Stimulated activated naive CD8-positive, alpha-beta T cell treated with anti-CD3 and anti-CD28 coated beads, Interleukin-15, Interleukin-2, amounts not matched to agents 100 U/mL and 50 U/mL, for 24 hours (primary cell): ENCODE results near the gene RAC2.
"Not testable (repeated sequence)": the region's sequence is repeated elsewhere in the genome, so short reads cannot be mapped to it uniquely, and the experiment has no call there.

Experiments used
- ATAC-seq: fragments of 150-1000 bp; cut with Tn5 transposase; one replicate; pipeline ENCODE4 v1.10.0; 2021
- DNase-seq: peaks from one replicate; pipeline ENCODE4 v3.0.0; 2021

Gene RAC2

DNA sequence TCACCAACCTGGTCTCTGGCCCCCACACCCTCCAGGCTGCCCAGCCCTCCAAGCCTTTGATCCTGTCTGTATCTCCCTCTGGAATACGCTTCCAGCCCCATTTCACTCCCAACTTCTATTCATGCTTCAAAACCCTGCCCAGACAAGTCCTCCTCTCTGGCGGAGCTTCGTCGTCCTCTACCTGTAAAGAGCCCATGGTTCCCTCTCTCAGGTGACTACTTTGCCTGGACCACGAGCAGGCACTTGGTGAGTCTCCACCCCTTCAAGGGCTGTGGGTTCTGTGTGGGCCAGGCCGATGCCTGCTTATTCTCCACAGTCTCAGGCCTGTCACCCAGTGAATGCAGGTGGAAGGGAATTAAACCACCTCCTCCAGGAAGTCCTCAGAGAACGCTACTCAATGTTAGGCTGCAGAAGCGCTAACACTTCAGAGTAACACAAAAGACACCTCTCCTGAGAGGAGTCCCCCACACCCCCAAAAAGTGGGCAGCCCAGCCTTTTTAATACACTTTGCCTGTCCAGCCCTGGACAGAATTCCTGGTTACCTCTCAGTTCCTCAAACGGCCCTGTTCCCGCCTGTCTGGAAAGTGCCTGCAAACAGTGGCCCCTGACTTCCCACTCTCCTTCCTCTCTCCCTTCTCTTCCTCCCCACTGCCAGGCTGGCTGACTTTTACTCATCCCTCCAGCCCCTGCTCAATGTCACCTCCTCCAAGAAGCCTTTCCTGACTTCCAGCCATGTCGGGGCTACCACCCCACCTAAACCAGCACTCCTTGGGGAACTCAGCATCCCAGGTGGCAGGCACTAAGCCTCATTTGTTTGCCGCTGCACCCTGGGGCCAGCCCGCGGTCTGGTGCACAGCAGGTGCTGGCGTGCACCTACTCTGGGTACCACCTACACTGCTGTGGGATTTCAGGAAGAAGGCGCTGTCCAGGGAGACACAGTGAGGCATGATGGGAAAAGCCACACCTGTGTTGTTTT, 9.0 kb downstream of the RAC2 start:
- no peak for DNase-seq
- no peak for ATAC-seq

DNA sequence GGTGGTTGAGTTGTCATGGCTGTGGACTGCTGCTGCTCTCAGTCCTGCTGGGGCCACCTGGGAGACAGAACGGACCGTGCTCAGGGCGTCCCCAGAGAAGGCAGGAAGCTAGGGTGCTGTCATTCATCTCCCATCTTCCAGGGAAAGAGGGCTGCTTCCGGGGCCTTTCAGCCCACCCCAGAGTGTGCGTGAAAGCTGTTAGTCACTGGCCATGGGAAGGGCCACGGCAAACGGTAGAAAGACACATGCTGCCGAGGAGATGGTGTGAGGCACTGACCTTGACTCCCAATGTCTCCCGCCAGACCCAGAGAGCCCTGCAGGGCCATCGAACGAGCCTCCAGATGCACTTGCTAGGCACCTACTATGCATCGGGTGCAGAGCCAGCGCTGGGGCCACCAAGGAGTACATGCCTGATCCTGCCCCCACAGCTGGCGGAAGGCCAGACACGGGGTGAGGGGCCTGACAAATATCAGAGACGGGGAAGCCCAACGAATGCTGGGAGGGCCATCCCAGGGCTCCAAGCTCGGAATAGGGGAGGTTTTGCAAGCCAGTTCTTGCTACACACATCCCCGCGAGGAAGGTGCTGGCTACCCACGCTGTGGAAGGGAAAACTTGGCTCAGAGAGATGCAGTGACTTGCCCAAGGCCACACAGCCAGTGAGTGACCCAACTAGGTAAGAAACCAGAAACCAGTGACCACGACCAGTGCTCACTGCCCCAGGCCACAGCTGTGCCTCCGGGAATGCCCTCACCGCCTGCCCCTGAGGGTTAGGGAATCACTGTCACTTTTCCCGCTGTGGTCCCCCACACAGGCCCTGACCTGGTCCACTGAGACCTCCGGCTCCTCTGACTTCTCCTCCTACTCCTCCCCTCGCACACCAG, 10.1 kb downstream of the RAC2 start:
- ATAC-seq (no peak), DNase-seq (peak; percentile 41)

DNA sequence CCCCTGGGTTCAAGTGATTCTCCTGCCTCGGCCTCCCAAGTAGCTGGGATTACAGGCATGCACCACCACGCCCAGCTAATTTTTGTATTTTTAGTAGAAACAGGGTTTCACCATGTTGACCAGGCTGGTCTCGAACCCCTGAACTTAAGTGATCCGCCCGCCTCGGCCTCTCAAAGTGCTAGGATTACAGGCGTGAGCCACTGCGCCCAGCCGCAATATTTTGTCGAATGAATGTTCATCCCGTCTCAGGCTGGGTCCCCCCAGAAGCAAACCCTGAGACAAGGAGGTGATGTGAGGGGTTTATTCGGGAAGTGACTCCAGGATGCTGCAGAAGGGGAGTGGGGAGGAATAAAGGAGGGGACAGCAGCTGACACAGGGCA, 10.7 kb downstream of the RAC2 start:
- ATAC-seq, DNase-seq: not testable (repeated sequence)

DNA sequence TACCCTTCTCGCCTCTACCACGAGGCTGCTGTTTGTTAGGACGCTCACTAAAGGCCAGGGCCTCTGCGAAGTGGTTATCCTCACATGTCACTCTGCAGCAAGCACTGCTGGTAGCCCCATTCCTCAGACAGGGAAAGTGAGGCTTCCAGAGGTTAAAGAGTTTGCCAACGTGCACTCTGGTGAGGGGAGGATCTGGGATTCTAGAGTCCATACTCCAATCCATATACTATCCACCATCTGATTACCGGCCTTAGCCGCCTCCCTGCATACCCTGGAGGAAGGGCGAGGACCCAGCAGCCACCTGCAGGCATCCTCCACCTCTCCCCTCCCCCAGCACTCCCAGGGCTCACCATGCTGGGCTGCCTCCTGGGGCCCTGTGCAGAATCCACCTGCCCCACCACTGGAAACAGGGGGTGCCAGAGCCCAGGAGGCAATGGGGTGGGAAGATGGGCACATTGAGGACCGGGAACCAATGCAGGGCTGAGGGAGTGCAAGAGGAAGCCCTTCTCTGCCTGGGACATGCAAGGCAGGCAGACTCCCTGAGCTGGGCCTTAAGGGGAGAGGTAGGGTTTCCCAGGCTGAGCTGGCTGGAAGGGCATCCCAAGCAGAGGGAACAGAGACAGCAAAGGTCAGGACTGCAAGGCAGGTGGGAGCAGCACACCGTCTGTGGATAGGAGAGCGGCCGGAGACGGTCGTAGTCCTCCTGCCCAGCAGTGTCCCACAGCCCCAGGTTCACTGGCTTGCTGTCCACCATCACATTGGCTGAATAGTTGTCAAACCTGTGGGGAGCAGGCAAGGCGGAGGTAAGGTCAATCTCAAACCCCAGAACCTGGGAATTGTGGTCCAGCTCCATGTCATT, 11.7 kb downstream of the RAC2 start:
- peak; percentile 46 for DNase-seq
- no peak for ATAC-seq

DNA sequence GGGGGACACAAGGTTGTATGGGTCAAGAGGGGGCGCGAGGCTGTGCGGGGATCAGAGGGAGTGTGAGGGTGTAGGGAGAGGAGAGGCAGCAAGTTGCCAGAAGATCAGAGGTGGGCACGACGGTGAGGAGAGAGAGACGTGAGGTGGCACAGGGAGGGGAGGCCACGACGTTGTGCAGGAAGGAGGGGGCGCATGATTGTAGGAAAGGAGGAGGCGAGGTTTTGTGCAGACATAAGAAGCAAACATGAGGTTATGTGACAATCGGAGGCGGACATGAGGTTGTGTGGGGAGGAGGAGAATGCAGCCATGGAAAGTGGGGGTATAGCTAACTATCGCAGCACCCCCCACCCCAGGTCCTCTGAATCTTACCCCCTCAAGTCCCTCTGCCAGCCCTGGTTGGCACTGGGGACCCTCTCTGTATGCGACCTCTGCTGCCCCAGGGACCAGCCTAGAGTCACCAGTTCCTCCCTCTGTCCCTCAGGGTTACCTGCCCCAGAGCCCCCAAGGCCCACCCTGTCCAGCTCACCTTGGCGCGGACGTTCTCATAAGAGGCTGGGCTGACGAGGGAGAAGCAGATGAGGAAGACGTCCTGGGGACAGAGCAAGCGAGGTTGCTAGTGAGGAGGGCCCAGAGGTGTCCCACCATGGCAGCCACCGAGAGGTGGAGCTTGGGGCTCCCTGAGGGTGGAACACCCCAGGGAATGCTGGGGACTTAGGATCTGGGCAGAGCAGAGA, 12.5 kb downstream of the RAC2 start:
- ATAC-seq = peak; percentile 10
- peak; percentile 67 for DNase-seq

DNA sequence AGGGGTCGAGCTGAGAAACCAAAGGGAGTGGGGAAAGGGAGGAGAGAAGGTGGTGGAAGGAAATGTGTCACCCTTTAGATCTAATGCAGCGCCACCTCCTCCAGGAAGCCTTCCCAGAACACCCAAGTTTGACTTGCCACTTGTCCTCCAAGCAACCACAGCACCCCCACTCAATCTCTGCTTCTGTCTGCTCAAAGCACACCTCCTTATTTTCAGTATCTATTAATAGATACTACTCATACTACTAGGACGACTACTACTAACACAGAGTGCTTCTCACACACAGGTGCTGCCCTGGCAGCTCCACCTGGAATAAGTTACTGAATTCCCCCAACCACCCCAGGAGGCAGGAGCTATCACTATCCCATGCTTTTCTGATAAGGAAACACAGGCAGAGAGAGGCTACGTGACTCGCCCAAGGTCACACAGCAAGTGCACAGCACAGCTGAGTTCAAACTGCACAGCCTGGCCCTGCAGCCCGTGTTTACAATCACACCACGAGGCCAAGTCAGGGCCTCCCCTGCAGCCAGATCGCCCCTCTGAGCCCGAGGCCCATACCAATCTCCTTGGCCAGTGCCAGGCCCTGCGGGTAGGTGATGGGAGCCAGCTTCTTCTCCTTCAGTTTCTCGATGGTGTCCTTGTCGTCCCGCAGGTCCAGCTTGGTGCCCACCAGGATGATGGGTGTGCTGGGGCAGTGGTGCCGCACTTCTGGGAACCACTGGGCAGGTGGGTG, 13.2 kb downstream of the RAC2 start:
- peak; percentile 85 for DNase-seq
- ATAC-seq = peak; percentile 38

DNA sequence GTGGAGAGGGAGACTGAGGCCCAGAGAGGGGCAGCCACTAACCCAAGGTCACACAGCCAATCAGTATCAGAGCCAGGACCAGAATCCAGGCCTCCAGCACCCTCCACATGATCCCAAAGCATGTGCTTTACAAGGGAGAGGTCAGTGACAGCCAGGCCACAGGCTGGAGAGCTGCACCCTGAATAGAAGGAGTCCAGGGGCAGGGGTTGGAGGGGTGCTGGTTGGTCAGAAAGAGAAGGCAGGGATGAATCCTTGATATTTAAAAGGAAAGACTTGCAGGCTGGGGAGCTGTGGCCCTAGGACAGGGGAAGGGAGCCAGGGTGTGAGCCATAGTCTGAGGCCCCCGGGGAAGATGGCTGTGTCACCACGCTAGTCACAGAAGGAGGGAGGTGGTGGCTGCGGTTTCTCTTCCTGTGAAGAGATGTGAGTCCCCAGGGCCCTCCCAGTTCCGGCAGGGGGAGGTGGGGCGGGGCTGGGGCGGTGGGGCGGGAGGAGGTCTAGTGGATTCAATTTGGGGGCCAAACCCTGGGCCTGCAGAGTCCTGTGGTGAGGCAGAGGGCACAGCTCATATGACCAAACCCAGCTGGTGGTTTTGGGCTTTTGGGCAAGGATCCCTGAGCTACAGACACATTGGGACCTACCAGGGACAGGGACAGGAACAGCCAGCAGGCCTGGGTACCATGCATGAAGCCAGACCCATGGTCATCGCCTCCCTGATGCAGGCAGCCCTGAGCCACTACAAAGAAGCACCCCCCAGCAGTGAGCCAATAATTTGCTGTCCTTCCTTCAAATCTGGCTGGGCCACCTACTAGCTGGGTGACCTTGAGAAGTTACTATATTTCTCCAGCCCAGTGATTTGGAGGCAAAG, 14.0 kb downstream of the RAC2 start:
- DNase-seq = peak; percentile 91
- ATAC-seq = peak; percentile 74

DNA sequence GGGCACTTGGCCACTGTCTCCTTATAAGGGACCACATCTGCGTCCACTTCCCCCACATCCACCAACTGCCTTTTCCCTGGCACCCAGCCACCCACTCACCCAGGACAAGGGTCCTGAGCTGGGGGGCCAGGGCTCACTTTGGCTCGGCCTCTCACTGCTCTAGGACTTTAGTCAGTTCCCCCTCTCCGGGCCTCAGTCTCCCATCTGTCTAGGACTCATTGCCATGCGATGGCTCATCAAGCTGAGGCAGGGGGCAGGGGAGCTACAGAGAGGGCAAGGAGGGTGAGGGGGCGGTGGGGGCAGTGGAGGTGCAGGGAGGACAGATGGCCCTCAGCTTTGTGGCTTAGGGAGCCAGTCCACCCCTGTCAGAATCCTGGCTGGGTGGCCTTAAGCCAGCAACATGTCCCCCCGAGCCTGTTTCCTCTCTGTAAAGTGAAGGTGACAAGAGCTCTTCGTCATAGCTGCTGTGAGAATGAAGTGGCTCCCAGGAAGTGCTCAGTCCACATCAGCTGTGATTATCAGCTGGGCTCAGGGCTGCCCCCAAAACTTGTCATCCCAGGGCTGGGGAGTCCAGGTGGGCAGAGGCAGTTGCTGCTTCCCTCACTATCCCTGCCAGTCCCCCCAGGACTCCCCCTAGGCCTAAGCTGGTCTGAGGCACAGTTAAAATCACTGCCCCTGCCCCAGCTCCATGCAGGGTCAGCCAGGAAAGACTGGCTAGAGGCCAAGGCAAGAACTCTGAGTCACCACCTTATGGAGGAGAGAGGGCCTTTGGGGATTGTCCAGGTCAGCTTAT, 14.9 kb downstream of the RAC2 start:
- peak; percentile 16 for ATAC-seq
- DNase-seq = peak; percentile 57

DNA sequence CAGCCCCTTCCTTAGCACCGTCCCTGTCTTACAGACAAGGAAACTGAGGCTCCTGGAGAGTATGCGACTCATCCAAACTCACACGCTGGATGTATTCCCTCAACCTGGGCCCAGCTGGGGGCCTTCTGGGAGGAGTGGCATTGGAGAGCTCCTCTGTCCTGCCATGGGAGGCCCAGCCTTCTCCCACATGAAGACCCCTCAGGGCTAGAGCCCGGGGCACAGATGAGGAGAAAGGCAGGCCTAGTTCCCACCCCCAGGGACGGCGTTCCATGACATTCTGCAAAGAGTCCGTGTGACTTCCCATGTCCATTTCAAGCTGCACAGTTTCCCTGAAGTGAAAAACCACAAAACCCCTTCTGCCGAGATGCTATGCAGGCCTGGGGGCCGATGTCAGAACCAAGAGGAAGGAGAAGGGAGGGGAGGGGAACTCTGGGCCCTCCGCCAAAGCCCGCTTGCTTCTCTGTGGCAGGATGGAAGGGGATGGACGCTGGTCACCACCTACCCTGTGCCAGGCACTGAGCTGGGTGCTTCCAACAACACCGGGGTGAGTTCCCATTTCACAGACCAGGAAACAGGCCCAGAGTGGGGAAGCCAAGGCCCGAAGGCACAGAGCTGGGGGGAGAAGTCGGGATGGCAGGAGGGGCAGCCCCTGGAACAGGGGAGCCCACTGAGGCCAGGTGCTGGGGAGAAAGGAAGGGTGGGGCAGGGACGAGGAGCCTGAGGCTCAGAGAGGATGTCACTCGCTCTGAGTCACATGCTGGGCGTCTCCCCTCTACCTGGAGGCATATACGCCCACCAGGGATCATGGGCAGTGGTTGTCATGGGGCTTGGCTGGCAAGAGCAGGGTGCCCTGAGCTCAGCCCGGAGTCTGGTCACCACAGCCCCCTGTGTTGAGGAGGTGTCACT, 15.7 kb downstream of the RAC2 start:
- ATAC-seq (no peak), DNase-seq (peak; percentile 61)

DNA sequence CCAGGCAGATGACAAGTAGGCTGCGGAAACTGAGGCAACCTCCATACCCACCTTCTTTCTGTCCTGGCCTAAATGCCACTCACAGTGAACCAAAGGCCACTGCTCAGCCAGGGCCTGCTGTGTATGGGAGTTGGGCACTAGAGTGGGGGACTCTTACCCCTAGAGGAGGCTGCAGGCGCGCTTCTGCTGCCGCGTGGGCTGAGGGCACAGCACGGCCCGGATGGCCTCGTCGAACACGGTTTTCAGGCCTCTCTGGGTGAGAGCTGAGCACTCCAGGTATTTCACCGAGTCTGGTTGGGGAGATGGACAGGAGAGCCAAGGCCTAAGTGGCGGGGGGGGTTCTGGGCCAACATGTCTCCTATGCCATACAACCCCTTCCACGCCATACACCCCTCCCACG, 17.6 kb downstream of the RAC2 start:
- DNase-seq (no peak), ATAC-seq (no peak)

DNA sequence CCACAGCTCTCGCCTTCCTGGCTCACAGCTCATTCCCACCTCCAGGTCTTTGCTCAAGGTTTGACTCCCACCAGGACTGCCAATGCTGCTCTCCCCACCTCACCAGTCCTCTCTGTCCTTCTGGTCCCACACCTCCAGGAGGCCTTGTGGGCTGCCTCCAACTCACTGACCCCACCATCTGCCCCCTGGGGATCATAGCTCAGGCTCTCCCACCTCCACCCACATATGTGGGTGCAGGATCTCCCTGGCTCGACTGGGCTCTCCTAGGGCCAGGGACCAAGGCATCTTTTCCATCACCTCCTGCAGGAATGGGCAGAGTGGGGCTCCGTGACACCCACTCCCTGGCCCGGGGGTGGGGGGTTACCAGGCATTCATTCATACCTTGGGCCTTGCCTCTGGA, 18.0 kb downstream of the RAC2 start:
- DNase-seq (no peak), ATAC-seq (no peak)

DNA sequence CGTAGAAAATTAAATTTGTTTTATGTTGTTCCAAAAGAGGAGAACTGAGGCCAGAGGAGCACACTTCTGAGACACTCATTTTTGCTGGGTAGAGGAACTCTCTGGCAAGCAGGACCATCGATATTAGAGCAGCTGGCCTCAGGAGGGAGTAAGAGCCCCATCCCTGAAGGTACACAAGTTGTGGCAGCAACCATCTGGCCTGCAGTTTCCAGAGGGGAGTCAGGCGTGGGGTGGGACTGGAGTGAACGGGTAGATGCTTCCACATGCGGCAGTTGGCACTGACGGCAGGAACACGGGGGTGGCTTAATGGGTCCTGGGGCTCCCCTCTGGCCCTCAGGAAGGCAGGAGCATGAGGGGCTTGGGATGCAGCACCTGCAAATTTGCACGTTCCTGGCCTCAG, 18.6 kb downstream of the RAC2 start:
- no peak for ATAC-seq
- DNase-seq = no peak

DNA sequence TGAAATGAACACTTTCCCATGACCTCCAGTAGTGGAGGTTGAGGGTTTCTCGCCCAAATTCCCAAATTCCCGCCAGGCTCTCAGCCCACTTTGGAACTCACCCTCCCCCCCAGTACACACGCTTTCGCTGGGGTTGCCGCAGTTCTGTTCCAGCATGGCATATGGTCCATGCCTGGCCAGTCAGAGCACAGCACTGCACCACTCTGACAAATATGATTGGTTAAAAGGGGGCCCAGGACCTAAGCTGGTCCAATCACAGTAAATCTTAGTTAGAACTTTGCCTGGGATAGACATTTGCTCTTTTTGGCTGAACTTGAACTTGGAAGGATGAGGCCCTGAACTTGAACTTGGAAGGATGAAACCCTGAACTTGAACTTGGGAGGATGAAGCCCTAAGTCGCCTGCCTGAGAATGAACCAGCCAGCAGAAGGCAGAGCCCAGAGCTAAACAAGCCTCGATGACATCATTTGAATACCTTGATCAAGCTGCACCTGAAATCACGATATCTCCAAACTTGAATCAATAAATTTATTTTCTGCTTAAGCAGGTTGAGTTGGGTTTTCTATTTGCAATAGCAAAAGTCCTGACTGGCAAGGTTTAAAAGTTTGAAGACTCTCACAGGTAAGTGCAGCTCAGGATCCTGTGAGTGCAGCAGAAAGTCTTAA, 19.2 kb downstream of the RAC2 start:
- ATAC-seq (no peak), DNase-seq (no peak)

DNA sequence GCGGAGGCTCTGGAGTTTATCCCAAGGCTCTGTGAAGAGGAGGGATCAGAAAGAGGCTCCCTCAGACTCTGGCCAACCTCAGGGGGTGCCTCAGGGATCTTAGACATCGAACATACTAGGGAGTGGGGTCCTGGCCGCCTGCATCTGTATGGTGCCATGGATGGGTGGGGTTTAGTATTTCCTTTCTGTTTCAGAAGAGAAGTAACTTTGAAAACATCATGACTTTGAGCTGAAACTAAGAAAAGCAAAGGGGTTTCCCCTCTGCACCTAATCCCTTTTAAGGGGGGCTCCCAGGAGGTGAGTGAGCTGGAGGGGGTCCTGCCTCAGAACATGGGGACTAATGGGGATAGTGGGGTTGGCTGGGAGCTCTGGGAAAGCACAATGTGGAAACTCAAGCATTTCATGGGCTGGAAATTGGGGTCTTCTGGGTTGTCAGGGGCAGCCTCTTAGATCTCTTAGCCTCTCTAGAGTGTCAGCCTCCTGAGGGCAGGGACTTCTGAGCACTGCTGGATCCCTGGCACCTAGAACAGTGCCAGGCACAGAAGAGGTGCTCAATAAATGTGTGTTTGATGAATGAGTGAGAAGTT, 20.0 kb downstream of the RAC2 start:
- ATAC-seq = no peak
- no peak for DNase-seq

DNA sequence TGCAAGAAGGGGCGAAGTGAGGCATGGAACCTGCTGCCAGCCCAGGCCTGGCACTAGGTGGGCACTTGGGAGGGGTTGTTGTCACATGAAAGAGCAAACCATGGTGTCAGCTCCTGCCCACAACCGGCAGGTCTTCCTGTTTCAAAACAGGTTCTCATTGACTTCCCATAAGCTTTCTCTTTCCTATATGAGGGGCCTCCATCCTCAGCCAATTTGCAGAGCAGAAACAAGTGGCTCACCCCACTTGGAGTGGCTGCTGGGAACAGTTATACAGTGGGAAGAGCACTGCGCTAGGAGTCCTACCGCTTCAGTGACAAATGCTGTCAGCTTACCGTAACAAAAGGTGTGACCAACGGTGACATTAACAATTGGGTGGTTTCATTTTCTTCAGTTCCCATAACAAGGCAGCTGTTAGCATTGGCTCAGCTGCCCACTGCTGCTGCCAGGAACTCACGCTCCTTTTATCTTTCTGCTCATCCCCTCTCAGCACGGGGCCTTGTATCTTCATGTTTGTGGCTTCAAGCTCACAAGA, 21.6 kb downstream of the RAC2 start:
- ATAC-seq (peak; percentile 37), DNase-seq (no peak)
